HepG2 (cell line): Measurements from ENCODE around the gene GNB1. TPM values are rescaled to one million over a fixed set of nuclear protein-coding genes. Genes with fewer than 3 reads are reported as not detected.
A peak's percentile ranks its signal among the peaks of the same experiment; 100 is the strongest.

Source experiments
- ARID2 ChIP-seq: sonication (generic); formaldehyde crosslinking; IDR thresholded peaks from 2 replicates; pipeline ENCODE4 v1.8.1; 2022; ENCODE audit warnings: mild to moderate bottlenecking, missing genetic modification reagents, borderline replicate concordance
- ARNT ChIP-seq: fragments of 450-650 bp; IDR thresholded peaks from 2 replicates; pipeline ENCODE4 v1.6.1; 2017
- HOMEZ ChIP-seq: IDR thresholded peaks from 2 replicates; pipeline ENCODE4 v1.6.1; 2016; ENCODE audit warnings: low read depth
- LCORL ChIP-seq, 2 experiments: fragments of 450-650 bp in 1 of 2; sonication (generic) in 1 of 2; formaldehyde crosslinking in 1 of 2; IDR thresholded peaks; 2 replicates each; pipeline versions ENCODE4 v1.5.0 to v1.6.1; 2017 to 2020; ENCODE audit warnings: antibody characterized with exemption in 1 of 2, missing genetic modification reagents in 1 of 2
- MBNL3 ChIP-seq: fragments of 250-450 bp; sonication (Bioruptor Pico); conservative IDR thresholded peaks from 2 replicates; pipeline ENCODE4 v1.8.0; 2022; ENCODE audit warnings: mild to moderate bottlenecking, inconsistent platforms
- MXD1 ChIP-seq: sonication (generic); formaldehyde crosslinking; IDR thresholded peaks from 2 replicates; pipeline ENCODE4 v1.4.0; 2020; ENCODE audit warnings: mild to moderate bottlenecking, missing genetic modification reagents
- NFRKB ChIP-seq: fragments of 450-650 bp; IDR thresholded peaks from 2 replicates; pipeline ENCODE4 v1.6.1; 2017
- PHF21A ChIP-seq: sonication (generic); formaldehyde crosslinking; IDR thresholded peaks from 2 replicates; pipeline ENCODE4 v1.5.0; 2020; ENCODE audit warnings: mild to moderate bottlenecking, missing genetic modification reagents
- PHF5A ChIP-seq: IDR thresholded peaks from one replicate; pipeline ENCODE4 v1.6.1; 2018; ENCODE audit warnings: low read depth, missing genetic modification reagents; ENCODE audit not compliant: unreplicated experiment
- PLRG1 ChIP-seq: fragments of 450-650 bp; conservative IDR thresholded peaks from 2 replicates; pipeline ENCODE4 v1.6.1; 2016
- POLR2A ChIP-seq, 2 experiments: IDR thresholded peaks; 2 replicates each; pipeline ENCODE4 v1.6.1; 2011; ENCODE audit warnings: low read depth in 2 of 2, low read length in 2 of 2, mild to moderate bottlenecking in 1 of 2, moderate library complexity in 1 of 2; ENCODE audit not compliant: insufficient read depth in 1 of 2
- RXRA ChIP-seq: sonication (generic); formaldehyde crosslinking; IDR thresholded peaks from 2 replicates; pipeline ENCODE4 v1.5.1; 2020; ENCODE audit warnings: missing genetic modification reagents
- SIN3B ChIP-seq: fragments of 150-350 bp; IDR thresholded peaks from 2 replicates; pipeline ENCODE4 v1.6.1; 2014; ENCODE audit warnings: low read length
- SMAD3 ChIP-seq: sonication (generic); formaldehyde crosslinking; IDR thresholded peaks from 2 replicates; pipeline ENCODE4 v1.4.0; 2020; ENCODE audit warnings: missing genetic modification reagents
- SRSF1 ChIP-seq: fragments of 200-400 bp; formaldehyde crosslinking; optimal IDR thresholded peaks from 2 replicates; pipeline ENCODE3; 2017; ENCODE audit warnings: mild to moderate bottlenecking, low read depth, low read length, moderate library complexity
- STAG1 ChIP-seq: sonication (generic); formaldehyde crosslinking; IDR thresholded peaks from 2 replicates; pipeline ENCODE4 v1.4.0; 2020; ENCODE audit warnings: missing genetic modification reagents
- ZBTB8A ChIP-seq: sonication (generic); formaldehyde crosslinking; IDR thresholded peaks from 2 replicates; pipeline ENCODE4 v1.4.0; 2020; ENCODE audit warnings: mild to moderate bottlenecking, low read depth, missing genetic modification reagents, borderline replicate concordance
- ZC3H13 ChIP-seq: sonication (generic); formaldehyde crosslinking; IDR thresholded peaks from 2 replicates; pipeline ENCODE4 v1.8.1; 2023; ENCODE audit warnings: mild to moderate bottlenecking, missing genetic modification reagents, moderate library complexity
- ZFP36L2 ChIP-seq: sonication (generic); formaldehyde crosslinking; IDR thresholded peaks from 2 replicates; pipeline ENCODE4 v1.4.0; 2020; ENCODE audit warnings: missing genetic modification reagents
- ZNF160 ChIP-seq: sonication (generic); formaldehyde crosslinking; IDR thresholded peaks from 2 replicates; pipeline ENCODE4 v1.8.0; 2022; ENCODE audit warnings: mild to moderate bottlenecking, inconsistent platforms, missing genetic modification reagents
- ZNF331 ChIP-seq: sonication (generic); formaldehyde crosslinking; IDR thresholded peaks from 2 replicates; pipeline ENCODE4 v1.4.0; 2020; ENCODE audit warnings: missing genetic modification reagents
- ZNF430 ChIP-seq: sonication (generic); formaldehyde crosslinking; IDR thresholded peaks from 2 replicates; pipeline ENCODE4 v1.9.0; 2021; ENCODE audit warnings: mild to moderate bottlenecking, missing genetic modification reagents
- ZNF484 ChIP-seq: sonication (generic); formaldehyde crosslinking; IDR thresholded peaks from 2 replicates; pipeline ENCODE4 v1.5.1; 2020; ENCODE audit warnings: mild to moderate bottlenecking, low read depth, missing genetic modification reagents, borderline replicate concordance
- ZNF615 ChIP-seq: sonication (generic); formaldehyde crosslinking; IDR thresholded peaks from 2 replicates; pipeline ENCODE4 v1.5.0; 2020; ENCODE audit warnings: mild to moderate bottlenecking, missing genetic modification reagents, borderline replicate concordance
- ZNF660 ChIP-seq: sonication (generic); formaldehyde crosslinking; IDR thresholded peaks from 2 replicates; pipeline ENCODE4 v1.5.1; 2020; ENCODE audit warnings: mild to moderate bottlenecking, low read depth, missing genetic modification reagents, borderline replicate concordance
- ZNF782 ChIP-seq: sonication (generic); formaldehyde crosslinking; IDR thresholded peaks from 2 replicates; pipeline ENCODE4 v1.4.0; 2020; ENCODE audit warnings: missing genetic modification reagents, mild to moderate bottlenecking, borderline replicate concordance
- ZNF879 ChIP-seq: sonication (generic); formaldehyde crosslinking; IDR thresholded peaks from 2 replicates; pipeline ENCODE4 v1.8.1; 2023; ENCODE audit warnings: missing genetic modification reagents
- polyA plus RNA-seq, 8 experiments: library from polyadenylated mRNA; depleted of rRNA in 3 of 8; stranded (reverse) in 7 of 8; unstranded in 1 of 8; fragments of >200 nt; fragmentation: Illumina TruSeq in 4 of 8; extraction: Trizol in 4 of 8; gene quantifications; 2 replicates each; pipeline versions ENCODE4 v1.2.1 to v1.2.3, GENCODE V29; 2011 to 2016; ENCODE audit warnings: low read depth in 4 of 8, missing spikeins in 1 of 8, mixed read lengths in 1 of 8; ENCODE audit not compliant: insufficient read depth in 1 of 8
- total RNA-seq, 5 experiments: library from RNA; depleted of rRNA; stranded (reverse); fragments of >200 nt; fragmentation: Illumina TruSeq; extraction: Trizol; gene quantifications; 2 replicates each; pipeline ENCODE4 v1.2.3, GENCODE V29; 2016; ENCODE audit warnings: low read depth in 1 of 5
- TF ChIP-seq, protein P1 (sequence below): sonication (generic); formaldehyde crosslinking; IDR thresholded peaks from 2 replicates; pipeline ENCODE4 v1.4.0; 2020; ENCODE audit warnings: missing genetic modification reagents
- TF ChIP-seq, protein P2 (sequence below): sonication (generic); formaldehyde crosslinking; IDR thresholded peaks from 2 replicates; pipeline ENCODE4 v1.5.1; 2020; ENCODE audit warnings: mild to moderate bottlenecking, missing genetic modification reagents, borderline replicate concordance

GNB1 gene
- total and polyA plus RNA-seq, 2 of the 13 experiments (the other 11 are each of a cell fraction or from before 2014, with no cell fraction given): 66.2 to 327 TPM

- TF ChIP-seq, protein P1, sequence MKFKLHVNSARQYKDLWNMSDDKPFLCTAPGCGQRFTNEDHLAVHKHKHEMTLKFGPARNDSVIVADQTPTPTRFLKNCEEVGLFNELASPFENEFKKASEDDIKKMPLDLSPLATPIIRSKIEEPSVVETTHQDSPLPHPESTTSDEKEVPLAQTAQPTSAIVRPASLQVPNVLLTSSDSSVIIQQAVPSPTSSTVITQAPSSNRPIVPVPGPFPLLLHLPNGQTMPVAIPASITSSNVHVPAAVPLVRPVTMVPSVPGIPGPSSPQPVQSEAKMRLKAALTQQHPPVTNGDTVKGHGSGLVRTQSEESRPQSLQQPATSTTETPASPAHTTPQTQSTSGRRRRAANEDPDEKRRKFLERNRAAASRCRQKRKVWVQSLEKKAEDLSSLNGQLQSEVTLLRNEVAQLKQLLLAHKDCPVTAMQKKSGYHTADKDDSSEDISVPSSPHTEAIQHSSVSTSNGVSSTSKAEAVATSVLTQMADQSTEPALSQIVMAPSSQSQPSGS: no peak
- TF ChIP-seq ZC3H13 (CRISPR knock-in tag) (no peak), ZNF782 (CRISPR knock-in tag) (0 out of 2 replicates have a peak, but pooled peaks have one; percentile 50), PLRG1 (no peak), SMAD3 (no peak), ZNF660 (no peak), SIN3B (no peak), NFRKB (no peak), ZBTB8A (CRISPR knock-in tag) (no peak), PHF21A (CRISPR knock-in tag) (no peak), POLR2A (IDR thresholded peaks at IDR 0.05; ENCODE audit: insufficient read depth in 1 of 2, low read depth in 2 of 2, low read length in 2 of 2) (no peak), ZNF160 (CRISPR knock-in tag) (no peak), HOMEZ (no peak), LCORL (IDR thresholded peaks at IDR 0.05) (no peak), LCORL (CRISPR knock-in tag; IDR thresholded peaks at IDR 0.05) (0 out of 2 replicates have a peak, but pooled peaks have one; percentile 15), ZNF615 (no peak), ZNF331 (CRISPR knock-in tag) (no peak), STAG1 (CRISPR knock-in tag) (peak; percentile 52), MXD1 (CRISPR knock-in tag) (no peak), ZFP36L2 (CRISPR knock-in tag) (no peak), SRSF1 (no peak), RXRA (CRISPR knock-in tag) (peak; percentile 89), ARNT (no peak), ZNF879 (CRISPR knock-in tag) (no peak), ZNF430 (CRISPR knock-in tag) (no peak), ZNF484 (CRISPR knock-in tag) (no peak), PHF5A (CRISPR knock-in tag) (no peak), MBNL3 (no peak), ARID2 (CRISPR knock-in tag) (no peak)
- TF ChIP-seq, protein P2, sequence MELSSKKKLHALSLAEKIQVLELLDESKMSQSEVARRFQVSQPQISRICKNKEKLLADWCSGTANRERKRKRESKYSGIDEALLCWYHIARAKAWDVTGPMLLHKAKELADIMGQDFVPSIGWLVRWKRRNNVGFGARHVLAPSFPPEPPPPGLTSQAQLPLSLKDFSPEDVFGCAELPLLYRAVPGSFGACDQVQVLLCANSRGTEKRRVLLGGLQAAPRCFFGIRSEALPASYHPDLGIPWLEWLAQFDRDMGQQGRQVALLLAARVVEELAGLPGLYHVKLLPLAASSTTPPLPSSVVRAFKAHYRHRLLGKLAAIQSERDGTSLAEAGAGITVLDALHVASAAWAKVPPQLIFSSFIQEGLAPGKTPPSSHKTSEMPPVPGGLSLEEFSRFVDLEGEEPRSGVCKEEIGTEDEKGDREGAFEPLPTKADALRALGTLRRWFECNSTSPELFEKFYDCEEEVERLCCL: no peak
Observed at GRCh38 chr1:1899266-1899966, 8.5 kb upstream of the GNB1 start (continued).
